Right lobe of liver (tissue), 4 donors: ENCODE measurements around the gene BCAN.

Experiments
- CTCF ChIP-seq, 4 donors: fragments of 200-600 bp in 3 of 4; fragments of 450-650 bp in 1 of 4; IDR thresholded peaks; one replicate each; pipeline versions ENCODE4 v1.5.1 to v1.8.0; 2016 to 2022; ENCODE audit warnings: antibody characterized with exemption in 4 of 4, mild to moderate bottlenecking in 2 of 4
- POLR2A ChIP-seq: fragments of 450-650 bp; IDR thresholded peaks from one replicate; pipeline ENCODE4 v1.6.1; 2017; ENCODE audit warnings: antibody characterized with exemption, mild to moderate bottlenecking
- donor health status: DM: no; HTN: no; CAD: no.
- donor health status: DM: no; HTN: no; CAD: no.
- donor health status: DM: no; HTN: yes; CAD: no.

GRCh38 chr1:156694690-156694962 lies 52.7 kb downstream of the BCAN start:
- TF ChIP-seq CTCF (IDR thresholded peaks at IDR 0.05) (no peak), POLR2A (no peak)
